ENCODE measurements around the gene RXRA. TPM values are rescaled to one million over a fixed set of nuclear protein-coding genes. Genes with fewer than 3 reads are reported as not detected.

The RXRA gene
- total and polyA plus RNA-seq, 2 of the 13 experiments (the other 11 are each of a cell fraction or from before 2014, with no cell fraction given): 18.9 to 29.2 TPM

- TF ChIP-seq ARID4A (CRISPR knock-in tag; IDR thresholded peaks at IDR 0.05; ENCODE audit: borderline replicate concordance) (peak; percentile 50; the same call in 1 of the 2 replicates), HDAC6 (IDR thresholded peaks at IDR 0.05; ENCODE audit: low read depth, low read length) (no peak), SSRP1 (CRISPR knock-in tag; IDR thresholded peaks at IDR 0.05) (no peak)
Observed at GRCh38 chr9:134434894-134435506, 108.7 kb downstream of the RXRA start (continued).

GRCh38 chr9:134435550-134436378 lies 109.5 kb downstream of the RXRA start:
- Histone ChIP-seq H2AFZ (ENCODE audit: low read length) (no peak overlapping the region), H3K36me3 (replicated peaks in 1 of 2; ENCODE audit: control insufficient read depth in 1 of 2, insufficient read depth in 2 of 2, low read length in 2 of 2) (peaks cover 7 to 10% of the 10 kb centered on the region in 2 experiments; a peak in 2 of 5 replicates), H4K20me1 (ENCODE audit: insufficient read depth, low read length) (no peaks in the 10 kb centered on the region), H3K4me1 (ENCODE audit: insufficient read depth, low read length) (peaks cover 67% of the 10 kb centered on the region), H3K79me2 (ENCODE audit: insufficient read depth, low read length) (no peaks in the 10 kb centered on the region), H3K4me3 (replicated peaks in 1 of 3; ENCODE audit: insufficient read depth in 1 of 3, low read depth in 2 of 3, low read length in 3 of 3) (peak overlapping the region in 1 of 3 experiments; percentile 39; a peak in 1 of 6 replicates), H3K27ac (ENCODE audit: extremely low read length, insufficient read depth, low read length) (peak overlapping the region; percentile 54), H3K9ac (ENCODE audit: insufficient read depth, low read depth, low read length) (no peak overlapping the region), H3K9me3 (ENCODE audit: low read length) (no peaks in the 10 kb centered on the region), H3K4me2 (ENCODE audit: low read depth, low read length) (peak overlapping the region; percentile 62), H3K27me3 (ENCODE audit: control insufficient read depth in 1 of 2, insufficient read depth in 2 of 2, low read length in 2 of 2) (no peaks in the 10 kb centered on the region)
- ATAC-seq (no peak), FAIRE-seq (no peak), DNase-seq (ENCODE audit: low spot score) (no peak)
- ChIA-PET POLR2A (interaction anchor here (0.6 to 1.8 kb wide), 3 partner anchors 60 to 646 kb away, joined by 3 to 23 read pairs (median 3); no protein-coding TSS in a partner anchor), CTCF (ENCODE audit: low intra/inter-chr PET ratio, low total read pairs) (no interaction called here)
- BruUV-seq (replicated peaks): no TSS peak
- in situ Hi-C loops (cut with HindIII; ENCODE audit: extremely low pct_ligation_motif_present, low pct_unique_long_range_greater_than_20kb) (no loop called here), intact Hi-C loops (cut with micrococcal nuclease; ENCODE audit: unreplicated experiment) (loop anchor here (2.0 to 10.0 kb wide), 3 partner anchors 51 to 265 kb away; no protein-coding TSS in a partner anchor)
- WGBS (ENCODE audit: low lambda C conversion rate): 93% methylated on average over 14 of the region's 17 CpGs
- TF ChIP-seq ZNF281 (CRISPR knock-in tag; IDR thresholded peaks at IDR 0.05; ENCODE audit: borderline replicate concordance): peak; percentile 53; the same call in 1 of the 2 replicates
- no peak; the same call in 1 of the 2 replicates for TF ChIP-seq ZFX (CRISPR knock-in tag; IDR thresholded peaks at IDR 0.05; ENCODE audit: low read depth)
- TF ChIP-seq ETV6 (CRISPR knock-in tag; conservative IDR thresholded peaks at IDR 0.05): no peak
- no peak for TF ChIP-seq MAX (IDR thresholded peaks at IDR 0.05)
- TF ChIP-seq RBM22 (optimal IDR thresholded peaks at IDR 0.05; ENCODE audit: low read length): no peak
- TF ChIP-seq NFYC (CRISPR knock-in tag; IDR thresholded peaks at IDR 0.05): no peak
- TF ChIP-seq ZNF589 (CRISPR knock-in tag; conservative IDR thresholded peaks at IDR 0.05): no peak
- peak; percentile 3; the same call in 1 of the 2 replicates for TF ChIP-seq POLR2AphosphoS5 (IDR thresholded peaks at IDR 0.05; ENCODE audit: low read depth, low read length)
- no peak for TF ChIP-seq ZNF143 (CRISPR knock-in tag; IDR thresholded peaks at IDR 0.05)
